Activated CD8-positive, alpha-beta memory T cell treated with anti-CD3 and anti-CD28 coated beads, Interleukin-2, amount 50 U/mL, for 4 hours (primary cell): Measurements from ENCODE around the gene KRTAP4-8.
"Not testable (repeated sequence)": the region's sequence is repeated elsewhere in the genome, so short reads cannot be mapped to it uniquely, and the experiment has no call there.

ENCODE experiments used
- DNase-seq: peaks from one replicate; pipeline ENCODE4 v3.0.0-alpha.2; 2020

Gene KRTAP4-8

GRCh38 chr17:41107941-41108450, 10.1 kb upstream of the KRTAP4-8 start:
- DNase-seq = no peak

- DNase-seq = not testable (repeated sequence)
Measured at GRCh38 chr17:41105347-41105746, 7.4 kb upstream of the KRTAP4-8 start, which contains the start of gene KRTAP4-9. TSS of gene KRTAP4-9 (plus strand) at chr17:41105389. CDS start at chr17:41105389, 0 bp downstream.

DNA sequence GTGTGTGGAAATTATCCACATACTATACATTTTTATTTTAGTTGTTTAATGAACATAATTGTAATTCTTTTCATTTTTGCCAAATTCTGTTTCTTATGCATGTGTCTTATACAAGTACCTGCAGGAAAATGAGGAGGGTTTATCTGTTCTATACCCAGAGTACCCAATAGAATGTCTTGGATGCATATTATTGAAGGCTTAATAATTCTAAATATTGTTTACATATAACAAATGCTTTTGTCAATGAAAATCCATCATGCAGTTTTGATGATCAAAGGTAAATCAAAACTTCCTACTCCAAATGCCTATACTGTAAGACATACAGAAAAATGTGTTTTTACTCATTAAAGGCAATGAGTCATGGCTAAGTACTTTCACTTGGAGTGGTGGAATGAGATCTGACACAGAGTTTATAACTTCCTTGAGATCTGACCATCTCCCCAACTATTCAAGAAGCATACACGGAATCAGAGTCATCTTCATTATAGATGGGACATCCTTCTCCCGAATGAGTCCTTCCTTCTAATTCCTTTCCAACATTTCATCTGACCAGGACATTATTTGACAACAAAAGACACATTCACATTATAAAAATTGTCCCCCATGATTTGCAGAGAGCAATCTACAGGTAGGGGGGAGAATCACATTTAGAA, 6.6 kb upstream of the KRTAP4-8 start:
- not testable (repeated sequence) for DNase-seq

- DNase-seq = no peak
Measured at GRCh38 chr17:41103896-41104295, 6.0 kb upstream of the KRTAP4-8 start.

- no peak for DNase-seq
Measured at GRCh38 chr17:41101586-41102259, 3.8 kb upstream of the KRTAP4-8 start, which contains the start of gene KRTAP4-16. TSS of gene KRTAP4-16 (minus strand) at chr17:41102209. CDS start at chr17:41102209, 0 bp downstream.

GRCh38 chr17:41099682-41100480, 1.9 kb upstream of the KRTAP4-8 start:
- DNase-seq = not testable (repeated sequence)

DNA sequence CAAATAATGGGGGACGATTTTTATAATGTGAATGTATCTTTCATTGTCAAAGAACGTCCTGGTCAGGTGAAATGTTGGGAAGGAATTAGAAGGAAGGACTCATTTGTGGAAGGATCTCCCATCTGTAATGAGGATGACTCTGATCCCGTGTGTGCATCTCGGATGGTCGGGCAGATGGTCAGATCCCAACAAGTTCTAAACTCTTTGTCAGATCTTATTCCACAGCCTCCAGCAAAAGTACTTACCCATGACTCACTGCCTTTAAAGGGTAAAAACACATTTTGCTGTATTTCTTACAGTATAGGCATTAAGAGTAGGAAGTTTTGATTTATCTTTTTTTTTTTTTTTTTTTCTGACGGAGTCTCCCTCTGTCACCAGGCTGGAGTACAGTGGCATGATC, 539 bp upstream of the KRTAP4-8 start:
- DNase-seq = no peak

DNA sequence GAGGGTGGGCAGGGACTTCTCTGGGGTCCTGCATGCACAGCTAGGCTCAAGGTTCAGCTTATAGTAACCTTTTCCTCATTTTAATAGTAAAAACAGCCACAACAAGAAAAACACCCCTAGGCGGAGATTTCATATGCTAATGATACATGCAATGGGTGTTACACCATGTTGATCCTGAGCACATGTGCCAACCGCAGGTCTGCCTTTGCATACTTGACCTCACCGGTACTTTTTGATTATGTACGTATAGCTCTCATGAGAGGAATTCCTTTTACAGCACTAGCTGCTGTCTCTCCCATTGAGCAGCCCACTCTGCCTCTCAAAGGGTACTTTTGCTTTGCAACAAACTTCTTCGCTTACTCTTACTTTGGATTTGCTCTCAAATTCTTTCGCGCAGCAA, 1.9 kb downstream of the KRTAP4-8 start:
- DNase-seq = no peak

DNA sequence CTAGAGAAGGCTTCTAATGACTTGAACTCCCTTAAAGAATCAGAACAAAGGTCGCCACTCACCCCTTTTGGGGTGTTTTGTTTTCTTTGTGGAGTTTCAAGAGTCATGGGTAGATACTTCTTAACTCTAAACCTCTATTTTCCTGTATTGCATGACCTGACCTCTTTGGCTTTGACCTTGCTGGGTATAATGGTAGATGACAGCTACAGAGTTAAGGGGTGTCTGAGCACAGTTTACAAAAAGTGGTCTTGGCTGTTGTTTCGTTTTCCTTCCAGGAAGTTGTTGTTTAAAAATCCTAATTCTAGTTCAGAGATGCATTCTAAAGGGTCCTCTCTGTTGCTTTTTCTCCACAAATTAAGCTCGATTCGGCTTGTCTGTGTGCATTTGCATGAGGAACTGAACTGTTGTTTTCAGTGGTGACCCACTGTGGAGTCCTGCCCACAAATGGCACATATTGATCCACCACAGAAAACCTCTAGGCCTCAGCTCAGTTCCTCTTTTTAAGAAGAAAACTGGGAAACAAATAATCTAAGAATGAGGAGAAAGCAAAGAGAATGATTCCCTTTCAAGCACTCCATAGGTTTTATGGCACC, 9.1 kb downstream of the KRTAP4-8 start:
- not testable (repeated sequence) for DNase-seq

DNA sequence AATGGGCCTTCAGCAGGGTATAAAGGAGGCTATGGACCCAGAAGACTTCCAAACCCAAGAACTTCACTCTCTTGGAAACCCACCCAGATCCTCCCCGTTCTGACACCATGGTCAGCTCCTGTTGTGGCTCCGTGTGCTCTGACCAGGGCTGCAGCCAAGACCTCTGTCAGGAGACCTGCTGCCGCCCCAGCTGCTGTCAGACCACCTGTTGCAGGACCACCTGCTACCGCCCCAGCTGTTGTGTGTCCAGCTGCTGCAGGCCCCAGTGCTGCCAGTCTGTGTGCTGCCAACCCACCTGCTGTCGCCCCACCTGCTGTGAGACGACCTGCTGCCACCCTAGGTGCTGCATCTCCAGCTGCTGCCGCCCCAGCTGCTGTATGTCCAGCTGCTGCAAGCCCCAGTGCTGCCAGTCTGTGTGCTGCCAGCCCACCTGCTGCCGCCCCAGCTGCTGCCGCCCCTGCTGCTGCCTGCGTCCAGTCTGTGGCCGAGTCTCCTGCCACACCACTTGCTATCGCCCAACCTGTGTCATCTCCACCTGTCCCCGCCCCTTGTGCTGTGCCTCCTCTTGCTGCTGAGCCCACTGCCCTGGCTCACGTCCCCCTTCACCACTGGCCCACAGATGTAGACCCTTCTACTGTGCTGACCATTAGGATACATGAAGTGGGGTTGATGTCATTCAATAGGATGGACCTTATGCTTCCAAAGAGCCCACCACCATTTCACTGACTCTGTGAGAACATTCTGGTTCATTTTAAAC, 13.7 kb downstream of the KRTAP4-8 start, which contains the start of gene KRTAP4-7:
Gene KRTAP4-7, plus strand, starts transcription at position 51 of the 757 bp plus-strand sequence. Its CDS starts 57 bp downstream, at position 108.
- not testable (repeated sequence) for DNase-seq

DNA sequence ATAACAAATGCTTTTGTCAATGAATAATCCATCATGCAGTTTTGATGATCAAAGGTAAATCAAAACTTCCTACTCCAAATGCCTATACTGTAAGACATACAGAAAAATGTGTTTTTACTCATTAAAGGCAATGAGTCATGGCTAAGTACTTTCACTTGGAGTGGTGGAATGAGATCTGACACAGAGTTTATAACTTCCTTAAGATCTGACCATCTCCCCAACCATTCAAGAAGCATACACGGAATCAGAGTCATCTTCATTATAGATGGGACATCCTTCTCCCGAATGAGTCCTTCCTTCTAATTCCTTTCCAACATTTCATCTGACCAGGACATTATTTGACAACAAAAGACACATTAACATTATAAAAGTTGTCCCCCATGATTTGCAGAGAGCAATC, 14.5 kb downstream of the KRTAP4-8 start:
- not testable (repeated sequence) for DNase-seq

DNA sequence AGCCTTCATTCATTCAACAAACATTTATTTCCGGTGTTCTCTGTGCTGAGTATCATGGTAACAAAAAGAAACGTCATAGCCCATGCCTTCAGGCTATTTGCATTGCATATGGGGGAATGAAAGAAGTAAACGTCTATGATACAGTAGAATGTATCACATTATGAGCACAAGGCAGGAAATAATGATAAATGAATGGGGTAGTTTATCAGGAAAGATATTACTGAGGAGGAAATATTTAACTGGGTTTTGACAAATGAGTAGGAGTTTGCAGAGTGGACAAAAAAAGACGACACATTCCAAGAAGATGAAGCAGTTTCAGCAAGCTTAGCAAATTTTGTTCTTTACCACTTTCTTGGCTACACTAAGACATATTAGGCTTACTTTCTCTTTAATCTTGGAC, 15.3 kb downstream of the KRTAP4-8 start:
- no peak for DNase-seq

DNA sequence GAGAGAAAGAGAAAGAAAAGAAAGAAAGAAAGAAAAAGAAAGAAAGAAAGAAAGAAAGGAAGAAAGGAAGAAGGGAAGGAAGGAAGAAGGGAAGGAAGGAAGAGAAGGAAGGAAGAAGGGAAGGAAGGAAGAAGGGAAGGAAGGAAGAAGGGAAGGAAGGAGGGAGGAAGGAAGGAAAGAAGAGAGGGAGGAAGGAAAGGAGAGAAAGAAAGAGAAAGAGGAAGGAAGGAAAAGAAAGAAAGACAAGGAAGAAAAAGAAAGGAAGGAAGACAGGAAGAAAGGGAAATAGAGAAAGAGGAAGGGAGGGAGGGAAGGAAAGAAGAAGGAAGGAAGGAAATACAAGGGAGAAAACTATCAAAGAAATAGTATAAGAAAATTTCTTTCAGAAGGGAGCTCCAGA, 21.2 kb downstream of the KRTAP4-8 start:
- no peak for DNase-seq

GRCh38 chr17:41073676-41074075, 24.3 kb downstream of the KRTAP4-8 start:
- no peak for DNase-seq

DNA sequence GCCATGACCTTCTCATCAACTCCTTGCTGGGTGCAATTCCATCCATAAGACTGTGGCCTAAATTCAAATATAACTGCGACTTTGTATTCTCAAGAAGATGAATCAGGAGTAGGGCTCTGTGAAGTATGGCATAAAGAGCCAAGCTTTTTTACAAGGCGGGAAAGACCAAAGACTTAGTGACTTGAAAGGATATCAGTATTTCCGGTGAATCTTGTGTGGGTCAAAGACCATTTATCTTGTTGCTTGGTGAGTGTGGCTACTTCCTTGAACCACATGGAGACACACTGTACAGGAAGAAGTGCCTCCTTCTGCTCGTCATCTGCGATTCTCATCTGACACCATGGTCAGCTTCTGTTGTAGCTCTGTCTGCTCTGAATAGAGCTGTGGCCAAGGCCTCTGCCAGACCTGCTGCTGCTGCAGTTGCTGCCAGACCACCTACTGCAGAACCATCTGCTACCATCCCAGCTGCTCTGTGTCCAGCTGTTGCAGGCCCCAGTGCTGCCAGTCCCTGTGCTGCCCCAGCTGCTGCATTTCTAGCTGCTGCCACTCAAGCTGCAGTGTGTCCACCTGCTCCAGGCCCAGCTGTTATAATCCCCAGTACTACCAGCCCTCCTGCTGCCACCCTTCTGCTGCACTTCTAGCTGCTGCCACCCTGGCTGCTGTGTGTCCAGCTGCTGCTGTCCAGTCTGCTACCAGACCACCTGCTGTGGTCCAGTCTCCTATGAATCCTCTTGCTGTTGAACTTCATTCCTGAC, 26.2 kb downstream of the KRTAP4-8 start:
- DNase-seq = no peak

GRCh38 chr17:41069031-41069430, 28.9 kb downstream of the KRTAP4-8 start:
- no peak for DNase-seq

- DNase-seq = no peak
Measured at GRCh38 chr17:41067281-41067680, 30.7 kb downstream of the KRTAP4-8 start.

- DNase-seq = no peak
Measured at GRCh38 chr17:41065829-41066624, 31.9 kb downstream of the KRTAP4-8 start, which contains the start of gene KRTAP2-4. TSS of gene KRTAP2-4 (minus strand) at chr17:41065879. CDS start at chr17:41065845, 34 bp downstream.

DNA sequence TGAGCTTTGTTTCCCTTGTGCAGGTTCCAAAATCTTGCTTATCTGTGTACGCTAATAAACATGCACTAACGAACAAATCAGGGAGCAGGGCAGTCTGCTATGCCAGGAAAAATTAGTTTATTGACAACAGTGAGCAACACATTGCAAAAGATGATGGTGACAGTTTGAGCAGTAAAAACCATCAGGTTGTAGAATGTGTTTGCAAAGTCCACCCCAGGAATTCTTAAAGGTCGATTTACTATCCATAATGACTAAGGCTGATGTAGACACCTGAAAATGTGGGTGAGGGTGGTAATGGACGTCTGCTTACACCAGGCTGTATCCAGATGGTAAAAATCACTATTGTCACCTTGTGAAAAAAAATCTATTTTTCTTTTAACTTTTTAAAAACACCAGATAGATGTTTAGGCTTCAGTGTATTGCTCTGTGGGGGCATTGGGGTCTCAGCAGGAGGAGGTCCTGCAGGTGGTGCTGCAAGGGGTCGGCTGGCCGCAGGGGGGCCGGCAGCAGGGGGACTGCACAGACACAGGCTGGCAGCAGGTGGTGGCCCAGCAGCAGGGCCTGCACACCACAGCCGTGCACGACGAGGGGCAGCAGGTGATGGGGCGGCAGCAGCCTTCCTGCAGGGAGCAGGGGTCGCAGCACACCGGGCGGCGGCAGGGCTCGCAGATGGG, 32.8 kb downstream of the KRTAP4-8 start:
- DNase-seq = not testable (repeated sequence)

DNA sequence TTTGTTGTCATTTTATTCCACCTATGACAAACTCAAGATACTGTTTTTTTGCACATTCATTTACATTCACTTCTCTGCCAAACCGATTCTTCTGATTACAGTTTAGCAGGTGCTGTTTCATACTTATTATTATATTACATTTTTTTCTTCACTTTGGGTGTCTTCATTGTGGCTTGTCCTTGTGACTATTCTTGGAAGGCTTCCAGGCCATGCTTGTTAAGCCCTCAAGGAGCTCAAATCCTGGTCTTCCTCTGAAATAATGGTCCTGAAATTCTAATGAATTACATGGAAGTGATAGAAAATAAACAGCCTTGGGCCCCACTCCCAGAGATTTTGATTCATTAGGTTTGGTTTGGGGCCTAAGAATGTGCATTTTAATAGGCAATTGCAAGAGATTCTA, 33.6 kb downstream of the KRTAP4-8 start:
- no peak for DNase-seq
